Activated CD8-positive, alpha-beta memory T cell treated with anti-CD3 and anti-CD28 coated beads, Interleukin-2, amount 50 U/mL, for 48 hours (primary cell): ENCODE measurements around the gene SEZ6L.

Source experiments
- DNase-seq: peaks from one replicate; pipeline ENCODE4 v3.0.0-alpha.2; 2020

Gene SEZ6L

GRCh38 chr22:26182723-26183122 is 13.5 kb downstream of the SEZ6L start:
- DNase-seq, result no peak

GRCh38 chr22:26185190-26185589 is 15.9 kb downstream of the SEZ6L start:
- DNase-seq, result no peak

- DNase-seq, result no peak
Observed at GRCh38 chr22:26188341-26188740, 19.1 kb downstream of the SEZ6L start.

- DNase-seq, result no peak
Observed at GRCh38 chr22:26194313-26194712, 25.1 kb downstream of the SEZ6L start.

GRCh38 chr22:26194877-26195276 is 25.6 kb downstream of the SEZ6L start:
- DNase-seq, result no peak

- no peak for DNase-seq
Observed at GRCh38 chr22:26196657-26197056, 27.4 kb downstream of the SEZ6L start.

GRCh38 chr22:26197425-26197824 is 28.2 kb downstream of the SEZ6L start:
- DNase-seq, result no peak

GRCh38 chr22:26199665-26200064 is 30.4 kb downstream of the SEZ6L start:
- no peak for DNase-seq

- no peak for DNase-seq
Observed at GRCh38 chr22:26202280-26202924, 33.1 kb downstream of the SEZ6L start.

- no peak for DNase-seq
Observed at GRCh38 chr22:26205494-26205893, 36.2 kb downstream of the SEZ6L start.

- no peak for DNase-seq
Observed at GRCh38 chr22:26210334-26210733, 41.1 kb downstream of the SEZ6L start.

- no peak for DNase-seq
Observed at GRCh38 chr22:26213826-26214225, 44.6 kb downstream of the SEZ6L start.

GRCh38 chr22:26214466-26214865 is 45.2 kb downstream of the SEZ6L start:
- DNase-seq, result no peak

- DNase-seq, result no peak
Observed at GRCh38 chr22:26215736-26216135, 46.5 kb downstream of the SEZ6L start.

GRCh38 chr22:26225207-26225606 is 55.9 kb downstream of the SEZ6L start:
- DNase-seq, result no peak

- DNase-seq, result no peak
Observed at GRCh38 chr22:26226538-26227297, 57.5 kb downstream of the SEZ6L start.

GRCh38 chr22:26229910-26230309 is 60.6 kb downstream of the SEZ6L start:
- DNase-seq, result no peak

- no peak for DNase-seq
Observed at GRCh38 chr22:26234296-26234695, 65.0 kb downstream of the SEZ6L start.

GRCh38 chr22:26235792-26236487 is 66.7 kb downstream of the SEZ6L start:
- DNase-seq, result no peak

GRCh38 chr22:26236991-26237390 is 67.7 kb downstream of the SEZ6L start:
- no peak for DNase-seq

GRCh38 chr22:26238596-26238995 is 69.3 kb downstream of the SEZ6L start:
- no peak for DNase-seq

GRCh38 chr22:26239581-26239980 is 70.3 kb downstream of the SEZ6L start:
- no peak for DNase-seq

- DNase-seq, result no peak
Observed at GRCh38 chr22:26241361-26241760, 72.1 kb downstream of the SEZ6L start.

- no peak for DNase-seq
Observed at GRCh38 chr22:26245001-26245400, 75.7 kb downstream of the SEZ6L start.
